Keratinocyte (primary cell): Measurements from ENCODE around the gene ZMIZ1. TPM values are rescaled to one million over a fixed set of nuclear protein-coding genes. Genes with fewer than 3 reads are reported as not detected.

Experiments used
- DNase-seq: peaks from one replicate; pipeline ENCODE4 v3.0.0-alpha.2; 2011; ENCODE audit warnings: low read depth, missing footprints, low spot score
- FAIRE-seq: peaks from 2 replicates; lab custom pipeline; 2011; peaks lifted over from hg19 to GRCh38; lab: Jason Lieb, UNC
- H2AFZ ChIP-seq: 2 replicates; pipeline ENCODE4 v1.6.0; 2012; ENCODE audit warnings: low read length, control low read depth, inconsistent platforms; ENCODE audit not compliant: control insufficient read depth
- H3K27ac ChIP-seq: 2 replicates; pipeline ENCODE4 v1.5.1; 2011; ENCODE audit warnings: low read length; ENCODE audit not compliant: control insufficient read depth, insufficient read depth
- H3K27me3 ChIP-seq: 3 replicates; pipeline ENCODE4 v1.6.0; 2011; ENCODE audit warnings: low read length; ENCODE audit not compliant: control insufficient read depth, insufficient read depth; ENCODE audit errors: extremely low read depth
- H3K36me3 ChIP-seq, 2 experiments: 2 replicates in 1 of 2; 3 replicates in 1 of 2; pipeline ENCODE4 v1.5.1; 2011; ENCODE audit warnings: low read length in 2 of 2, mild to moderate bottlenecking in 1 of 2; ENCODE audit not compliant: control insufficient read depth in 2 of 2, insufficient read depth in 2 of 2; ENCODE audit errors: extremely low read depth in 1 of 2
- H3K4me1 ChIP-seq: 3 replicates; pipeline ENCODE4 v1.5.1; 2011; ENCODE audit warnings: low read length; ENCODE audit not compliant: control insufficient read depth, insufficient read depth; ENCODE audit errors: extremely low read depth
- H3K4me2 ChIP-seq: 3 replicates; pipeline ENCODE4 v1.6.0; 2011; ENCODE audit warnings: low read depth, low read length; ENCODE audit not compliant: control insufficient read depth, insufficient read depth; ENCODE audit errors: extremely low read depth
- H3K4me3 ChIP-seq, 3 experiments: fragments of 200-600 bp in 1 of 3; sonication (generic) in 1 of 3; 2 replicates in 2 of 3; 3 replicates in 1 of 3; pipeline ENCODE4 v1.5.1; 2011 to 2016; ENCODE audit warnings: low read length in 3 of 3, mild to moderate bottlenecking in 3 of 3, control low read depth in 2 of 3, inconsistent platforms in 1 of 3, low read depth in 1 of 3, mixed read lengths in 1 of 3, mixed run types in 1 of 3, moderate library complexity in 1 of 3; ENCODE audit not compliant: control insufficient read depth in 2 of 3, insufficient read depth in 2 of 3; ENCODE audit errors: extremely low read depth in 1 of 3
- H3K79me2 ChIP-seq: 2 replicates; pipeline ENCODE4 v1.6.0; 2012; ENCODE audit warnings: low read length; ENCODE audit not compliant: control insufficient read depth, insufficient read depth
- H3K9ac ChIP-seq: 3 replicates; pipeline ENCODE4 v1.6.0; 2011; ENCODE audit warnings: low read length; ENCODE audit not compliant: control insufficient read depth, insufficient read depth; ENCODE audit errors: extremely low read depth
- H3K9me1 ChIP-seq: 3 replicates; pipeline ENCODE4 v1.6.0; 2011; ENCODE audit warnings: low read length; ENCODE audit not compliant: control insufficient read depth, insufficient read depth; ENCODE audit errors: extremely low read depth
- H3K9me3 ChIP-seq: 2 replicates; pipeline ENCODE4 v1.5.1; 2012; ENCODE audit warnings: low read depth, low read length; ENCODE audit not compliant: control insufficient read depth
- H4K20me1 ChIP-seq: 3 replicates; pipeline ENCODE4 v1.6.0; 2011; ENCODE audit warnings: low read length; ENCODE audit not compliant: control insufficient read depth, insufficient read depth; ENCODE audit errors: extremely low read depth
- CTCF ChIP-seq, 3 experiments: IDR thresholded peaks in 1 of 3; conservative IDR thresholded peaks in 1 of 3; optimal IDR thresholded peaks in 1 of 3; 2 replicates in 2 of 3; 3 replicates in 1 of 3; pipeline versions ENCODE3 to v1.5.1; 2011; ENCODE audit warnings: low read length in 3 of 3, mild to moderate bottlenecking in 3 of 3, moderate library complexity in 2 of 3, control low read depth in 1 of 3, inconsistent platforms in 1 of 3; ENCODE audit not compliant: insufficient read depth in 2 of 3; ENCODE audit errors: extremely low read depth in 1 of 3
- EZH2 ChIP-seq: IDR thresholded peaks from one replicate; pipeline ENCODE4 v1.6.1; 2012; ENCODE audit warnings: inconsistent platforms, mild to moderate bottlenecking, low read length, moderate library complexity
- dilution Hi-C: fragments of 300-500 bp; cut with MboI; formaldehyde crosslinking; loops from one replicate; pipeline ENCODE4 v1.7.0; 2020; ENCODE audit warnings: low sequenced_read_pairs; ENCODE audit not compliant: extremely low pct_ligation_motif_present
- polyA plus RNA-seq, 5 experiments: library from polyadenylated mRNA; depleted of rRNA in 3 of 5; stranded (reverse) in 3 of 5; stranded (forward) in 1 of 5; unstranded in 1 of 5; fragments of >200 nt; gene quantifications; 1 replicate in 1 of 5; 2 replicates in 3 of 5; 3 replicates in 1 of 5; pipeline versions ENCODE4 v1.2.1 to v1.2.3, GENCODE V29; 2011 to 2012; ENCODE audit warnings: missing spikeins in 2 of 5, low read depth in 1 of 5, low replicate concordance in 1 of 5

ZMIZ1 gene
- polyA plus RNA-seq, 1 donor (not counting 4 experiments of a cell fraction or from before 2014, with no cell fraction given), result 1.8 TPM

- H3K36me3 ChIP-seq, result peaks cover 0 to 6% of the 10 kb centered on the region in 2 experiments
- TF ChIP-seq CTCF (optimal IDR thresholded peaks at IDR 0.05 in 1 of 3, IDR thresholded peaks at IDR 0.05 in 1 of 3, conservative IDR thresholded peaks at IDR 0.05 in 1 of 3; ENCODE audit: extremely low read depth in 1 of 3, insufficient read depth in 2 of 3, low read length in 3 of 3) (no peak), EZH2 (no peak)
- no peak overlapping the region for H3K4me2 ChIP-seq
- no peak overlapping the region for H3K27ac ChIP-seq
- H3K27me3 ChIP-seq, result no peaks in the 10 kb centered on the region
- H3K79me2 ChIP-seq, result no peaks in the 10 kb centered on the region
- dilution Hi-C loops, result no loop called here
- H3K9ac ChIP-seq, result no peak overlapping the region
- DNase-seq (no peak), FAIRE-seq (no peak)
- no peaks in the 10 kb centered on the region for H3K9me3 ChIP-seq
- no peak overlapping the region for H3K4me3 ChIP-seq
- H2AFZ ChIP-seq, result no peak overlapping the region
- H4K20me1 ChIP-seq, result peaks cover 4% of the 10 kb centered on the region
- peaks cover 12% of the 10 kb centered on the region for H3K4me1 ChIP-seq
- no peaks in the 10 kb centered on the region for H3K9me1 ChIP-seq
These were observed 214.8 kb downstream of the ZMIZ1 start for GRCh38 chr10:79283616-79284015.

- H3K27me3 ChIP-seq, result no peaks in the 10 kb centered on the region
- no peak for TF ChIP-seq EZH2
- no peak for TF ChIP-seq CTCF (optimal IDR thresholded peaks at IDR 0.05 in 1 of 3, IDR thresholded peaks at IDR 0.05 in 1 of 3, conservative IDR thresholded peaks at IDR 0.05 in 1 of 3; ENCODE audit: extremely low read depth in 1 of 3, insufficient read depth in 2 of 3, low read length in 3 of 3)
- no peak overlapping the region for H3K4me2 ChIP-seq
- no peaks in the 10 kb centered on the region for H3K9me3 ChIP-seq
- dilution Hi-C loops, result no loop called here
- H3K9ac ChIP-seq, result no peak overlapping the region
- H3K27ac ChIP-seq, result no peak overlapping the region
- H3K9me1 ChIP-seq, result no peaks in the 10 kb centered on the region
- no peak overlapping the region for H2AFZ ChIP-seq
- H3K4me1 ChIP-seq, result peaks cover 12% of the 10 kb centered on the region
- H3K4me3 ChIP-seq, result no peak overlapping the region
- no peaks in the 10 kb centered on the region for H3K79me2 ChIP-seq
- FAIRE-seq (no peak), DNase-seq (no peak)
- H4K20me1 ChIP-seq, result peaks cover 4% of the 10 kb centered on the region
- H3K36me3 ChIP-seq, result peaks cover 0 to 6% of the 10 kb centered on the region in 2 experiments
These were observed 215.5 kb downstream of the ZMIZ1 start for GRCh38 chr10:79284158-79284871.
